ENCODE measurements around the gene LRRC10.

Gene LRRC10

DNA sequence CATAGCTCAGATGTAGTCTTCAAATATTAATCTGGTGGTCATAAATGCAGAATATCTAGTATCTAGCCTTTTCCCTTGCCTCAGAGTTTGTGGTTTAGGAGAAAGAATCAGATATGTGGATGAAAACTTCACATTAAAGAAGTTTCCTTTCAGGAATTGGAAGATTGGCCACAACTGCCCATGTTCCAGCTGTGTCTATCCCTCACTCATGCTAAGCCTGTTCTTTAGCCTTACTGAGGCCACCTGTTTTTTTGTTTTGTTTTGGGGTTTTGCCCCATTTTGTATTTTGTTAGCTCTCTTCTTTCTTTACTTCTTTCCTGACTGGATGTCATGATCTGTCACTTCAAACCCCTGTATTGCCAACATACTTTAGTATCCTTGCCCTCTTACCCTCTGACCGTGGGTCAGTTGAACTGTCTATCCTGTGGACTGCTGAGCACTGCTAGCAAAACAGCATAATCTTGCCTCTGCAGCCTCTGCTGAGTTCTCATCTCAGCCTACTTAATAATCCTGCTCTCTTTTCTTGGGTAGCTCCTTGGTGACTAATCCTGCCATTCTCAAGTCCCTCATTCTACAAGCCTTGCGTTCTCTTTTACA is 47.4 kb downstream of the LRRC10 start:
- DNase-seq, result no peak
